ENCODE data around the gene PMEPA1.

The PMEPA1 gene

DNA sequence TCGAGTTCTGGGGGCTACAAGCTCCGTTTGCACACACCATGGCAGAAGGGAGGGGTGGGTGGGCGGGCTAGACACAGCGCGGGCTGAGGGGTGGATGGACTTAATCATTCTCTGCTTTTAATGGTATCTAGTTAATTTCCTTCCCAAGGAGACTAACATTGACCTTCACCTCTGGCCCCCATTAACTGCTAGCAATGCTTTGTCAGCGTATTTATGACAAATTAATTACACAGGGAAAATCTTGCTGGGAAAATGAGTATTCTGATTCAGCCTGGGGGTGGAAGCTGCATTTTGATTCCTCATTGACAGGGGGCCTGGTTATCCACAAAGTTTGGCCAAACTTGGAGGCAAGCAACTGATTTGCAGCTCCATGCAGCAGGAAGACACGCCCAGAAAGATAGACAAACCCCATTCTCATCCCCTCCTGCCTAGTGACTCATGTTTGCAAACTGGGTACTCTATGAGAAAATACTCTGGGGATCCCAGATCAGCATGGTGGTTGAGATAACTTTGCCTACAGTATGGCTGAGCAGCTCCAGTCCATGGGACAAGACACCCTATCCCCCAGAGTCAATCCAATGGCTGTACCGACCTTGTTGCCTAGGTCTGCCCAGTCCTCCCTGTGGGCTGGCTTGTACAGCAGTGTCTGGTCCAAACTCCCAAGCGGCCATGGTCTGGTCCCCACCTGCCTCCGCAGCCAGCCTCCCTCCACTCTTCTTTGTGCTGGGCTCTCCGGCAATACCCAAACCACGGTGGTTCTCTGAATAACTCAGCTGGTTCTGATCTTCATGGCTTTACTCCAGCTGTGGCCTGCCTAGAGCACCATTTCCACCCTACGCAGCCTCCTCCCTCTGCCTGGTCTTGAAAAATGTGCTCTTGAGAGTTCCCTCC lies 109.2 kb downstream of the PMEPA1 start:
- no peak for DNase-seq

DNA sequence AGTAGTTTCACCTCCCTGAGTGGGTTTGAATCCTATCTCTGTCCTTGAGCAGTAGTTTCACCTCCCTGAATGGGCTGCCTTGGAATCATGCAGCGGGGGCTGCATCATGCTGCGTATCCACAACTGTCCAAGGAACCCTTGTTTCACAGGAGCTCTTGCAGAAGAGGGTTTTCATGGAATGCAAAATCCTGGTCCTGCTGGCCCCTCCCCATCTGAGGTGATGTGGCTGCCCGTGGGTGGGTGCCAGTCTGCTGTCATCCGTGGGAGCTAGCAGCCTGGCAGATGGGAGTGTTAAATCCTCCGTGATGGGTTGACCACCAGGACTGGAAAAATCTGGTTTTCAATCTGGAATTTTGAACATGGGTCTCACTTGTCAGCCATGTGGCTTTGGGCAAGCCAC lies 111.3 kb downstream of the PMEPA1 start:
- DNase-seq: no peak

All from NCI-H526 treated with DMSO at 0.1 percent for 48 hours (cell line).